ENCODE measurements around the gene JAKMIP1. TPM values are rescaled to one million over a fixed set of nuclear protein-coding genes. Genes with fewer than 3 reads are reported as not detected.

Gene JAKMIP1
- total RNA-seq, 1 donor from 2014 or later, result not detected

DNA sequence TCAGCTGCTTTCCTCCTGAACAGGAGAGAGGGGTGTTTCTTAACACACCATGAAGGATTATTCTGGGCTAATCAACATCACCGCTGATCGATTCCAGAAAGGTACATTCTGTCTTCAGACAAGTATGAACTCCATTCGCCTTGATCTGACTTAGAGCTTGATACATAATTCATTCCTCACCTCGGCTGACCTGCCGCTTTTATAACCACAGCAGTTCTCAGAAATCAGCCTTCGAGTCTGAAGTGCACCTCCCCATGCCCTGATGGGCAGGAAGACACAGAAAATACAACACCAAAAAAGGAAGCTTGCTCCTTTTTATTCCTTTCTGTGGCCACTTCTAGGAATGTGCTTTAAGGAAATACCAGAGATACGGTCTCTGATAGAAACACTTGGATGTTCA lies 85.7 kb downstream of the JAKMIP1 start:
- no peak overlapping the region for H3K4me3 Mint-ChIP-seq (ENCODE audit: unreplicated experiment)
- peaks cover 6% of the 10 kb centered on the region for H3K27me3 Mint-ChIP-seq (ENCODE audit: unreplicated experiment)
- H3K9me3 Mint-ChIP-seq (ENCODE audit: unreplicated experiment), result no peaks in the 10 kb centered on the region
- no peak overlapping the region for H3K27ac Mint-ChIP-seq (ENCODE audit: unreplicated experiment)
- peaks cover 3% of the 10 kb centered on the region for H3K4me1 Mint-ChIP-seq (ENCODE audit: unreplicated experiment)
- DNase-seq (ENCODE audit: low spot score), result no peak
- TF ChIP-seq, protein P1, sequence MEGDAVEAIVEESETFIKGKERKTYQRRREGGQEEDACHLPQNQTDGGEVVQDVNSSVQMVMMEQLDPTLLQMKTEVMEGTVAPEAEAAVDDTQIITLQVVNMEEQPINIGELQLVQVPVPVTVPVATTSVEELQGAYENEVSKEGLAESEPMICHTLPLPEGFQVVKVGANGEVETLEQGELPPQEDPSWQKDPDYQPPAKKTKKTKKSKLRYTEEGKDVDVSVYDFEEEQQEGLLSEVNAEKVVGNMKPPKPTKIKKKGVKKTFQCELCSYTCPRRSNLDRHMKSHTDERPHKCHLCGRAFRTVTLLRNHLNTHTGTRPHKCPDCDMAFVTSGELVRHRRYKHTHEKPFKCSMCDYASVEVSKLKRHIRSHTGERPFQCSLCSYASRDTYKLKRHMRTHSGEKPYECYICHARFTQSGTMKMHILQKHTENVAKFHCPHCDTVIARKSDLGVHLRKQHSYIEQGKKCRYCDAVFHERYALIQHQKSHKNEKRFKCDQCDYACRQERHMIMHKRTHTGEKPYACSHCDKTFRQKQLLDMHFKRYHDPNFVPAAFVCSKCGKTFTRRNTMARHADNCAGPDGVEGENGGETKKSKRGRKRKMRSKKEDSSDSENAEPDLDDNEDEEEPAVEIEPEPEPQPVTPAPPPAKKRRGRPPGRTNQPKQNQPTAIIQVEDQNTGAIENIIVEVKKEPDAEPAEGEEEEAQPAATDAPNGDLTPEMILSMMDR (IDR thresholded peaks at IDR 0.05; ENCODE audit: unreplicated experiment), result no peak
- no peaks in the 10 kb centered on the region for H3K36me3 Mint-ChIP-seq (ENCODE audit: low read depth, unreplicated experiment)

DNA sequence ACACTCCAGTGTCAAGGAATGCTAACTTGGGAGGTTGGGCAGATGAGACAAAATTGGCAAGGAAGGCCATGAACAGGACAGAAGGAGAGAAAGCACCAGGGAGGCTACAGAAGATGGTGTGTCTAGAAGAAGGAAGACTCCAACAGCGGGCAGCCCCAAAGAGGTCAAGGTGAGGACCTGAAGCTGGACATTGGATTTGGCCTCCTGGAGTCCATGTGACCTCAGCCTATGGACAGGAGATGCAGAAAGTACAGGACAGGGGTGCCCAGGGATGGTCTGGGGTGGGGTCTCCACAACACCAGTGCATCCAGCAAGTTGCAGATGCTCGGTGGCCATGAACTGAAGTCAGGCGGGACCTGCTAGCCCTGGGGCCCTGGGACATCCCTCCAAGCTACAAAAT lies 86.2 kb downstream of the JAKMIP1 start:
- peaks cover 6% of the 10 kb centered on the region for H3K27me3 Mint-ChIP-seq (ENCODE audit: unreplicated experiment)
- H3K9me3 Mint-ChIP-seq (ENCODE audit: unreplicated experiment), result no peaks in the 10 kb centered on the region
- no peak for DNase-seq (ENCODE audit: low spot score)
- peaks cover 3% of the 10 kb centered on the region for H3K4me1 Mint-ChIP-seq (ENCODE audit: unreplicated experiment)
- H3K36me3 Mint-ChIP-seq (ENCODE audit: low read depth, unreplicated experiment), result no peaks in the 10 kb centered on the region
- H3K27ac Mint-ChIP-seq (ENCODE audit: unreplicated experiment), result no peak overlapping the region
- no peak overlapping the region for H3K4me3 Mint-ChIP-seq (ENCODE audit: unreplicated experiment)
- TF ChIP-seq, protein P1 (IDR thresholded peaks at IDR 0.05; ENCODE audit: unreplicated experiment), result no peak

DNA sequence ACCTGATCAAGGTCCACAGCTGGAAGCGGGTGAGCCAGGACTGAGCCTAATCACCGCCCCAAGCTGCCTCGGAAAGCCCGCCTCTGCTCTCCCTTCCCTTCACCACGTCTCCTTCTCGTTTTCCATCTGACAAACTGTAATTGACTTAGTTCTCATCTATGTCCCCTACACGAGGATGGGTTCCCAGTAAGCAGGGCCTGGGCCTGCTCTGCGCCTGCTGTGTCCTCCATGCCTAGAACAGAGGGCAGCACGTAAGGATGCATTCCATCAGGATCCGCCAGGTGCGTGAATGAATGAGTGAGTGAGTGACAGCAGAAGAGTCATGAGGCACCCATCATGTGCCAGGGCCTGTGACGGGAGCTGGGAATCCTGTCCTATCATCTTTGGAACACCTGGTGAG lies 86.7 kb downstream of the JAKMIP1 start:
- H3K36me3 Mint-ChIP-seq (ENCODE audit: low read depth, unreplicated experiment), result no peaks in the 10 kb centered on the region
- TF ChIP-seq, protein P1 (IDR thresholded peaks at IDR 0.05; ENCODE audit: unreplicated experiment), result no peak
- no peak for DNase-seq (ENCODE audit: low spot score)
- no peaks in the 10 kb centered on the region for H3K9me3 Mint-ChIP-seq (ENCODE audit: unreplicated experiment)
- H3K4me3 Mint-ChIP-seq (ENCODE audit: unreplicated experiment), result no peak overlapping the region
- peaks cover 3% of the 10 kb centered on the region for H3K4me1 Mint-ChIP-seq (ENCODE audit: unreplicated experiment)
- no peak overlapping the region for H3K27ac Mint-ChIP-seq (ENCODE audit: unreplicated experiment)
- peaks cover 6% of the 10 kb centered on the region for H3K27me3 Mint-ChIP-seq (ENCODE audit: unreplicated experiment)

DNA sequence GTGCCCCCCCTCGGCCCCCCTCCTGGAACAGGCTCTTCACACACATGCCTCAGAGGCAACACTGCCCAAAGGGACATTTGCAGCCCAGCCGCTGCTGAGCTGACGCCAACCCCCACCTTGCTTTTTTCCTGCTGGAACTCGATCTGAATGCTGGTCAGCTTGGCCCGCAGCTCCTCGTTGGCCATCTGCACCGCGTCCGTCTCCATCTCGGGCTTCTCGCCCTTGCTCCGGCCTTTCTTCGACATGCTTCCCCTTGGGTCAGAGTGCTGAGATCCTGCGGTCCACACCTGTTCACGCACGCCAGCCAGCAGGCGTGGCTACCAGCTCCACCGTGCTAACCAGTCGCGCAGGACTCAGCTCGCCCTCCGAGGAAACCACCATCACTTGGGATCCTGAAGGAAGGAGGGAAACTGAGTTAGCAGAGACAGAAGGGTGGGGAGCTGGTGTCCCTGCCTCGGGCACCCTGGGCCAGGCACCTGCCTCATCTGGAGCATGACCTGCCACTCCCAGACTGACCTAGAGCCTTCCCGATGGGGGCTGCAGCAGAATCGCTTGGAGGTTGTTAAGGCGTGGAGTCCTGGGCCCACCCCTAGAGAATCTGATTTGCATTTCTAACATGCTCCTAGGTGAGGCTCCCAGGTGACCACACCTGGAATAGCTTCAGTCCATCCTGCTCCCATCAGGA lies 87.6 kb downstream of the JAKMIP1 start:
- no peak for DNase-seq (ENCODE audit: low spot score)
- Mint-ChIP-seq H3K4me1 (ENCODE audit: unreplicated experiment) (peaks cover 3% of the 10 kb centered on the region), H3K9me3 (ENCODE audit: unreplicated experiment) (no peaks in the 10 kb centered on the region), H3K27me3 (ENCODE audit: unreplicated experiment) (peaks cover 6% of the 10 kb centered on the region), H3K4me3 (ENCODE audit: unreplicated experiment) (no peak overlapping the region), H3K27ac (ENCODE audit: unreplicated experiment) (no peak overlapping the region), H3K36me3 (ENCODE audit: low read depth, unreplicated experiment) (no peaks in the 10 kb centered on the region)
- TF ChIP-seq, protein P1 (IDR thresholded peaks at IDR 0.05; ENCODE audit: unreplicated experiment), result no peak

DNA sequence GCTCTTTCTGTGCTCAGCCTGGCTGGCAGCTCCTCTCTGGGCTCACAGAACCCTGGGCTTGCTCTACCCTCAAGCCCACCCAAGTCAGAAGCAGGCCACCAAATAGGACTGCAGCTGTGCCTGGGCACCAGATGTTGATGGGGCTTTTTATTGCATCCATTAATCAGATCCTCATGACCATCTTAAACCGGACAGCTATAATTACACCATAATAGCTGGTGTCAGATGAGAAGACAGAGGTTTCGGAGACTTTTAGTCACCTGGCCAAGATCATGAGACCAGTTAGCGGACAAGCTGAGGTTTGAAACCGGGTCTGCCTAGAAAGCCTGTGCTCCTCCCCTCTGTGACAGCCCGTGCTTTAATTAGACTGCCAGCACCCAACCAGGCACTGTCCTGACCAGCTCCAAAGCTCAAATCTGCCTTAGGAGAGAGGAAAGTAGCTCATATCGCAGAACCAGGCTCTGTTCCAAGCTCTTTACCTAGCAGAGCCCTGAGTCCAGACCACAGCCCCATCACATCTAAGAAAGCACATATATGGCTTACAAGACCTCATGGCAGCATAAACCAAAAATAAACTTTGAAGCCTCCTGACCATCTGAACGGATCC lies 88.9 kb downstream of the JAKMIP1 start:
- DNase-seq (ENCODE audit: low spot score), result no peak
- no peaks in the 10 kb centered on the region for H3K9me3 Mint-ChIP-seq (ENCODE audit: unreplicated experiment)
- peaks cover 9% of the 10 kb centered on the region for H3K27me3 Mint-ChIP-seq (ENCODE audit: unreplicated experiment)
- no peak overlapping the region for H3K4me3 Mint-ChIP-seq (ENCODE audit: unreplicated experiment)
- H3K36me3 Mint-ChIP-seq (ENCODE audit: low read depth, unreplicated experiment), result no peaks in the 10 kb centered on the region
- TF ChIP-seq, protein P1 (IDR thresholded peaks at IDR 0.05; ENCODE audit: unreplicated experiment), result no peak
- no peak overlapping the region for H3K27ac Mint-ChIP-seq (ENCODE audit: unreplicated experiment)
- H3K4me1 Mint-ChIP-seq (ENCODE audit: unreplicated experiment), result peaks cover 4% of the 10 kb centered on the region
